ENCODE measurements around the gene GID4.

Gene GID4

DNA sequence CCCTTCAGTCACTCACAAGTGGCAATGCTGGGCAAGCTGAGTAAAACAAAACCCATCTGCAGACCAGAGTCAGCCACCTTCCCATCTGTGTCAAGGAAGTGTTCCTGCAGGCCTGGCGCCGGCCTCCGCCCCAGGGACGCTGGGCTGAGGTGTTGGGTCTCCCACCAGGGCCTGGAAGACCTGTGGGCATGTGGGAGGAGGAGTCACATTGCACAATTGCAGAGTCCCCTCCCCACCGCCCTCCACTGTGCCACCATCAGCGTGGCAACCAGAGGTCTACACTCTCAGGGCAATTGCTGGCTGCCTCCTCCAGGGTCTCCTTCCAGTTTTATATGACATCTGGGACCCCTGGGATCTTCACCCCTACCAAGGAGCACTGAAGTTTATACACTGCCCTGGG is 66.4 kb downstream of the GID4 start:
- no peak for DNase-seq

DNA sequence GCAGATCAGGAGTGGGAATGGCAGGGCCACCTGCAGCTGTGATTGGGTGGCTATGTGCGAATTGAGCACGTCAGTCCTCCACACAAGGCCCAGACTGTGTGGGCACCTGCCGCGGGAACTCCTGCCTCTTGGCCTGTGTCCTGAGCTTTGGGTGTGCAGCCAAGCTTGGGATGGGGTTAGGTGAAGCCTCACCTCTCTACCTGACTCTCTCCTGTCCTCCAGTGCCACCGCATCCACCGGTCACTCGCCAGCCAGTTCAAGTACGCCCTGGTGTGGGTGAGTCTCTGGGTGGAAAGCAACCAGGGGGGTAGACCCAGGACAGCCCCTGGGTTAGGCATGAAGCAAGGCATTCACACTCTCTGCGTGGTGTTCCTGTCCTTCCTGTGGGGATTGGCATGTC is 67.0 kb downstream of the GID4 start:
- DNase-seq = no peak

DNA sequence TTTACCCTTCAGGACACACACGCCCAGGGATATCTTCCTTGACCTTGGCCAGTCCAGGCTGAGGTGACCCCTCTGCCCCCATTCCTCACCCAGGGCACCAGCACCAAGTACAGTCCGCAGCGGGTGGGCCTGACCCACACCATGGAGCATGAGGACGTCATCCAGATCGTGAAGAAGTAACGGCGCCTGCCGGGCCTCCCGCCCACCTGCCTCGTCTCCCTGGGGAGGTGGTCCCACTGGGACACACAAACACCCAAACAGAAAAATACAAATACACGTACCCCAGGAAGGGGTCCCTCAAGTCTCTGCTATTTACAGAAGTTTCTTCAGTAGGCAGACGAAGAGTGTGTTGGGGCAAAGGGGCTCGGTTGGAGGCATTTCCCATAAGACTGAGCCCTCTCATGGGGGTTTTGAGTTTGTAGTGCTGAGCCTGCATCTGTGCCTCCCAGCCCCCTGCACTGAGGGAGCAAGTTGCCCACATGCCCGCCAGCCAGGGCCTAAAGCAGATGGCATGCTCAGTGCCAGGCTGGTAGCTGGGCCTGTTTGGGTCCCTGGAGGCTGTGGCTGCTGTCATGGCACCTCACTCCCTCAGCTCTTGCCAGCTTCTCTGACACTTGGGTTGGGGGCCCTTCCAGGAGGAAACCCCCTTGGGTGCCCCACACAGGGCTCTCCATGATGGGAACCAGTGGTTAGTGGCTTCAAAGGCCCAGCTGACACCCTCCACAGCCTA is 68.0 kb downstream of the GID4 start:
- no peak for DNase-seq

DNA sequence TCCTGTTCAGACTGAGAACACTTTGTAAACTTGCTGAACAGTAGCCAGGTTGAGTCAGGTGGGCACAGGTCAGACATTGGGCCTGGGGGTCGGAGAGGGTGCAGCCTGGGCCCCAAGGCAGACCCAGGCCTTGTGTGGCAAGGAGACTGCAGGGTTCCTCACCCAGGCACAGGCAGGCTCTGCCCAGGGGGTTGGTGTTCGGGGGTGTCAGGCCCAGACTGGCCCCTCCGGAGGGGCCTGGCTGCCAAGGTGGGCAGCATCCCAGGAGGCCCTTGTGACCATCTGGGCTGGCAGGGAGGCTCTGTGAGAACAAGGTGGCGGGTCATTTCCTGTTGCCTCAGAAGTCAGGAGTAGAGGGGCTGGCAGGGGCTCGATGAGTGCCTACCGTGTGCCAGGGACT is 68.8 kb downstream of the GID4 start:
- no peak for DNase-seq

DNA sequence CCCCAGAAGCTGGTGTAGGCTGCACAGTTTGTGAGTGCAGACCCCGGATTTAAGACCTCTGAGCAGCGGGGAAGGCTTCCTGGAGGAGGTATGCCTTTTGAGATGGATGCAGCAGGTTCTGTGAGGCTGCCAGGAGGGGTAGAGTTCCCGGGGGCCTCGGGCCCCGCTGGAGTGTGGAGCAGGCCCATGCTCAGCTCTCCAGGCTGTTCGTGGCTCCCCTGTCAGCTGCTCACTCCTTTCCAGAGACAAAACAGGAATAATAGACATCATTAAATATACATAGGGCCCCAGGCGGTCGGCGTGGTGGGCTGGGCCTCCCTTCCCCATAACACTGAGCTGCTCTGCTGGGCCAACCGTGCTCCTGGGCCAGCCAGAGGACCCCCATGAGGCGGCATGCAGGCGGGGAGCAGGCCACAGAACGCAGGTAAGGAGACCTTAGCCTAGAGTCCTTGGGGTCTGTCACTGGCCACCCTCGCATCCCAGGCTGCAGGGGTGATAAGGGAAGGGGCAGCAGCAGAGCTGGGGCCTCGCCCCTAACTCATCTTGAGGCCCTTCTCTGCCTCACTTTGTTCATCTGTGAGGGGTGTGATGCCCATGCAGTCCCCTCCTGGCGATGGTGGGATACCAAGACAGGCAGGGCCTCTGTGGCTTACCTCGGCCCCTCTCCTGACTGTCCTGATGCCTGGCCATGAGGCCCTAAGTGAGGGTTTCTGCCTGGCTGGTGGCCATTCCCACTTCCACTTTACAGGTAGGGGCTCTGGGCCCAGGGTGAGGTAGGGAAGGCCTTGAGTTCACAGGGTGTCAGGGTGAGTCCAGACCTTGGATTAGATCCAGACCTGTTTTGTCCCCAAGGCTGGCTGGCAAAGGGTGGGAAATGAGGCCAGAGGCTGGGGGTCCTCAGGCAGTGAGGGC is 69.4 kb downstream of the GID4 start, which contains the start of gene MYO15A:
MYO15A (plus strand) TSS at position 356 of the 912 bp plus-strand sequence. CDS start 10,045 bp downstream, outside the sequence.
- no peak for DNase-seq

DNA sequence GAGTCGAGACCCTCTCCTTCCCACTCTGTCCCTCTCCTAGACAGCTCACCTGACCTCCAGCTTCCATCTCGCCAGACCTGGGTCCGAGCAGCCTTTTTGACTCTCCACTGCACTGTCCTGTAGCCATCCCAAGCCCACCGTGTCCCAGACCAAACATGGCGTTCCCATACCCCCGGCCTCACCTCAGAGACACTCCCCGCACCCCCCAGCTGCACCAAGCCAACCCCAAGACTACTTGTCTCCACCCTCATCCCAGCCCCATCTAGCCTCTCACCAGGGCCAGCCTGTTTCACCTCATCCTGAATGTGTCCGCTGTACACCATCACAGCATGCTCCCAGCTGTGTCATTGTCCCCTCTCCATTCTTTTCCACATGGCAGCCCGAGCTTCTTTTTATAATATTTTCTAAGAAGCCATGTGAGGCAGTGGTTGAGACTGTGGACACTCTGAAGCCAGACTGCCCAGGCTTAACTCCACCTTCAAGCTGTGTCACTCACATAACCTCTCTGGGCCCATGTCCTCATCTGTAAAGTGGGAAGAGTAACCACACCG is 70.8 kb downstream of the GID4 start:
- DNase-seq = no peak

DNA sequence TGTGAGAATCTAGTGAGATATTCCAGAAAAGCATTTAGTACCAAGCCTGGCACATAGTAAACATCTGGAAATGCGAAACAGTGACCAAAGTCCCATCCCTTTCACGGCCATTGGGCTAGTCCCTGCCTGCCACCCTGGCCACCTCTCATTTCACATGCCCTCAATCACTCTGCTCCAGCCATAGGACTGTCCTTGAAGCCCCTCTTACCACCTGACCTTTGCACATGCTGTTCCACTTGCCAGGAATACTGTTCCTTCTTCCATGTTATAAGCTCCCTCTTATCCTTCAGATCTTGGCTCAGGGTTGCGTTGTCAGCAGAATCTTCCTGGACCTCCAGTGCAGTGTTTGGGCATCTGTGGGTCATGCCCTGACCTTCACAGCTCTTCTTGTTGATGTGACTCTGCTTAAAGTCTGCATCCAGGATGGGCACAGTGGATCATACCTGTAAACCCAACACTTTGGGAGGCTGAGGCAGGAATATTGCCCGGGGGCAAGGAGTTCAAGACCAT is 71.5 kb downstream of the GID4 start:
- DNase-seq = no peak

DNA sequence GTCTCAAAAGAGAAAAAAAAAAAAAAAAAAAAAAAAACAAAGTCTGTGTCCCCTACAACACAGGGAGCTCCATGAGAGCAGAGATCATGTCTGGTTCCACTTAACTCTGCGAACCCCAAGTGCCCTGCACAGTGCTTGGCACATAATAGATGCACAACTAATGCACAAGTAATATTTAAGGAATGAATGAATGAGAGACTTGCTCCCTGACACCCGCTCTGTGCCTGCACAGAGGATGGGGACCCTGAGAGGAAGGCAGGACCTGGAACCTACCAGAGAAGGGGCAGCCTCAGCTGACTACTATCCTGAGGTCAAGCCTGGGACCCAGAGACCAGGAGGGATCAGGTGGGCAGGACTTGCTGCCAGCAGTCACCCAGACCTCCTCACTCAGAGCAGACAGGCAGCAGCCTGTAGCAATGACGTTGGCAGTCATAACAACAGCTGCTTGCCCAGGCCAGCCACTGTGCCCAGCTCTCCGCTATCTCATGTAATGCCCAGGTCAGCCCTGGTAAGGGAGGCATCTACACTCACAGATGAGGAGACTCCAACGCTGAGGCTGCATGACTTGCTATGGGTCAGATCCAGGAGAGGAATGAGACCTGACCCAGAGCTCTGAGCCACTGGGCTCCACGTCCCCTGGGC is 72.2 kb downstream of the GID4 start:
- DNase-seq = no peak

DNA sequence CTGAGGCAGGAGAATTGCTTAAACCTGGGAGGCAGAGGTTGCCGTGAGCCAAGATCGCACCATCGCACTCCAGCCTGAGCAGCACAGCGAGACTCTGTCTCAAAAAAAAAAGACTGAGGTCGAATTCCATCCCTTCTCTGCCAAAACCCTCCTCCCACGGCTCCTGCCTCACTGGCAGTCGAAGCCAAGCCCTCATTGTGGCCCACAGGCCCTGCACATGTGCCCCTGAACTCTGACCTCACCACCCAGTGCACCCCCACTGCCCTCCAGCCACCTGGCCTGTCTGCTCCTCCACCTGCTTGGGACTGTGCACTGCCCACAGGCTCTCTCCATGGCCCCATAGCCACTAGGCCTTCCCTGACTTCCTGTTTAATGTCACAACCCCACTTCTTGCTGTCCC is 76.3 kb downstream of the GID4 start:
- no peak for DNase-seq

DNA sequence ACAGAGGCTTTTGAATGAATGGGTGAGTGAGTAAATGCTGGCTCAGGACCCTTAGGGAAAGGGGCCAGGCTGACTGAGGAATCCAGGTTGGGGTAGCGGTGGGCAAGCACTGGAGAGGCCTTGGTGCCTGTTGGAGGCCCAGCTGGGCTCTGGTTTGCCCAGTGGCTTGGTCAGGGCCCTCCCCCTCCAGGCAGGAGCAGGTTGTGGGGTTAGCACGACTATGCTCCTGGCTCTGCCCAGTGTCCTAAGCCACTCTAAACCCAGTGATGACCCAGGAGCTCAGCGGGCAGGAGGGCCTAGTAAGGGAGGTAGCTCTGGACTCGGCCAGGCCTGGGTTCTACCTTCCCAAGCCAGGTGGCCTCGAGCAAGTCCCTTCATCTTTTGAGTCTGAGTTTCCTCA is 76.9 kb downstream of the GID4 start:
- no peak for DNase-seq

DNA sequence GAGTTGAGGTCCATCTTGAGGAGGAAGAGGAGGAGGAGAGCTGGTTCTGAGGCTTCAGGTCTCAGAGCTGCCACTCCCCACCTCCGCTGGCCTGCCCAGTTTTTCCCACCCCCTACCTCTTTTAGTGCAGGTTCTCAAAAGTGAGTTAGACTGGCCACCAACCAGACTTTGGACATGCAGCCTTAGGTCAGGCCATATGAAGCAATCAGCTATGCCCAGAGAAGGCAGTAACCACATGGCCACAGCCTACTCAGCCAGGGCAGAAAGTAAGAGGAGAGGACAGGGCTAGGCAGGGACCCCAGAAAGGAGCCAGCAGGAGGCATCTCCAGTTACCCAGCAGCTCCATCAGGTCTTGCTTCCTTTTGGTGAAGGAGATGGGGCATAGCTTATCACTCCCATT is 78.3 kb downstream of the GID4 start:
- no peak for DNase-seq

Data from GOT3 (cell line).